SK-N-SH treated with all-trans-retinoic acid at 6 μM for 48 hours (cell line): ENCODE data around the gene GRK6.

Experiments
- CSRNP3 ChIP-seq: fragments of 250-450 bp; sonication (Bioruptor Pico); IDR thresholded peaks from 2 replicates; pipeline ENCODE4 v1.5.1; 2021; ENCODE audit warnings: mild to moderate bottlenecking, moderate library complexity
- ESRRG ChIP-seq: fragments of 250-450 bp; sonication (Bioruptor Pico); IDR thresholded peaks from 2 replicates; pipeline ENCODE4 v1.6.1; 2021; ENCODE audit warnings: mild to moderate bottlenecking
- ISL1 ChIP-seq: fragments of 250-450 bp; sonication (Bioruptor Pico); IDR thresholded peaks from 2 replicates; pipeline ENCODE4 v2.1.2; 2022; ENCODE audit warnings: mild to moderate bottlenecking, moderate library complexity
- RARB ChIP-seq: fragments of 250-450 bp; sonication (Bioruptor Pico); IDR thresholded peaks from 2 replicates; pipeline ENCODE4 v1.8.0; 2021; ENCODE audit warnings: mild to moderate bottlenecking, moderate library complexity
- TOX ChIP-seq: fragments of 250-450 bp; sonication (Bioruptor Pico); IDR thresholded peaks from 2 replicates; pipeline ENCODE4 v1.8.0; 2021; ENCODE audit warnings: mild to moderate bottlenecking, moderate library complexity, borderline replicate concordance
- ZC3H10 ChIP-seq: fragments of 250-450 bp; sonication (Bioruptor Pico); IDR thresholded peaks from 2 replicates; pipeline ENCODE4 v1.5.1; 2021; ENCODE audit warnings: mild to moderate bottlenecking, moderate library complexity
- ZFP30 ChIP-seq: fragments of 450-650 bp; formaldehyde crosslinking; IDR thresholded peaks from 2 replicates; pipeline ENCODE4 v1.5.0; 2022; ENCODE audit warnings: mild to moderate bottlenecking, moderate library complexity
- ZNF565 ChIP-seq: fragments of 450-650 bp; formaldehyde crosslinking; conservative IDR thresholded peaks from 2 replicates; pipeline ENCODE4 v1.5.0; 2020; ENCODE audit warnings: low read depth, mild to moderate bottlenecking, moderate library complexity
- ZNF70 ChIP-seq: fragments of 450-650 bp; formaldehyde crosslinking; IDR thresholded peaks from 2 replicates; pipeline ENCODE4 v1.5.0; 2020; ENCODE audit warnings: mild to moderate bottlenecking, moderate library complexity
- TF ChIP-seq, protein P1 (sequence below): fragments of 250-450 bp; sonication (Bioruptor Pico); IDR thresholded peaks from 2 replicates; pipeline ENCODE4 v1.8.0; 2020; ENCODE audit warnings: mild to moderate bottlenecking, moderate library complexity, borderline replicate concordance
- TF ChIP-seq, protein P2 (sequence below): fragments of 250-450 bp; sonication (Bioruptor Pico); IDR thresholded peaks from 2 replicates; pipeline ENCODE4 v1.5.1; 2020; ENCODE audit warnings: low read depth, mild to moderate bottlenecking, moderate library complexity

- TF ChIP-seq CSRNP3 (CRISPR knock-in tag) = no peak
- no peak for TF ChIP-seq ZNF70 (CRISPR knock-in tag)
- TF ChIP-seq ESRRG (CRISPR knock-in tag) = no peak
- TF ChIP-seq ISL1 (CRISPR knock-in tag) = no peak
- TF ChIP-seq, protein P1, sequence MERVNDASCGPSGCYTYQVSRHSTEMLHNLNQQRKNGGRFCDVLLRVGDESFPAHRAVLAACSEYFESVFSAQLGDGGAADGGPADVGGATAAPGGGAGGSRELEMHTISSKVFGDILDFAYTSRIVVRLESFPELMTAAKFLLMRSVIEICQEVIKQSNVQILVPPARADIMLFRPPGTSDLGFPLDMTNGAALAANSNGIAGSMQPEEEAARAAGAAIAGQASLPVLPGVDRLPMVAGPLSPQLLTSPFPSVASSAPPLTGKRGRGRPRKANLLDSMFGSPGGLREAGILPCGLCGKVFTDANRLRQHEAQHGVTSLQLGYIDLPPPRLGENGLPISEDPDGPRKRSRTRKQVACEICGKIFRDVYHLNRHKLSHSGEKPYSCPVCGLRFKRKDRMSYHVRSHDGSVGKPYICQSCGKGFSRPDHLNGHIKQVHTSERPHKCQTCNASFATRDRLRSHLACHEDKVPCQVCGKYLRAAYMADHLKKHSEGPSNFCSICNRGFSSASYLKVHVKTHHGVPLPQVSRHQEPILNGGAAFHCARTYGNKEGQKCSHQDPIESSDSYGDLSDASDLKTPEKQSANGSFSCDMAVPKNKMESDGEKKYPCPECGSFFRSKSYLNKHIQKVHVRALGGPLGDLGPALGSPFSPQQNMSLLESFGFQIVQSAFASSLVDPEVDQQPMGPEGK = no peak
- TF ChIP-seq RARB (CRISPR knock-in tag) = no peak
- TF ChIP-seq ZFP30 (CRISPR knock-in tag) = no peak
- TF ChIP-seq ZNF565 (CRISPR knock-in tag) = no peak
- TF ChIP-seq ZC3H10 (CRISPR knock-in tag) = no peak
- no peak for TF ChIP-seq TOX (CRISPR knock-in tag)
- TF ChIP-seq, protein P2, sequence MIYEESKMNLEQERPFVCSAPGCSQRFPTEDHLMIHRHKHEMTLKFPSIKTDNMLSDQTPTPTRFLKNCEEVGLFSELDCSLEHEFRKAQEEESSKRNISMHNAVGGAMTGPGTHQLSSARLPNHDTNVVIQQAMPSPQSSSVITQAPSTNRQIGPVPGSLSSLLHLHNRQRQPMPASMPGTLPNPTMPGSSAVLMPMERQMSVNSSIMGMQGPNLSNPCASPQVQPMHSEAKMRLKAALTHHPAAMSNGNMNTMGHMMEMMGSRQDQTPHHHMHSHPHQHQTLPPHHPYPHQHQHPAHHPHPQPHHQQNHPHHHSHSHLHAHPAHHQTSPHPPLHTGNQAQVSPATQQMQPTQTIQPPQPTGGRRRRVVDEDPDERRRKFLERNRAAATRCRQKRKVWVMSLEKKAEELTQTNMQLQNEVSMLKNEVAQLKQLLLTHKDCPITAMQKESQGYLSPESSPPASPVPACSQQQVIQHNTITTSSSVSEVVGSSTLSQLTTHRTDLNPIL = no peak
These were observed 22.5 kb upstream of the GRK6 start for GRCh38 chr5:177403792-177404640.
